Coronary artery (tissue), 2 donors: ENCODE data around the gene LRRC4C.

ENCODE experiments used
- DNase-seq: peaks from one replicate; pipeline ENCODE4 v3.0.0-alpha.2; 2017; ENCODE audit warnings: low spot score
- H3K27ac ChIP-seq, 2 donors: fragments of 200-600 bp; sonication (generic); one replicate each; pipeline ENCODE4 v1.5.1; 2016 to 2019
- H3K4me3 ChIP-seq: fragments of 200-600 bp; sonication (generic); 2 replicates; pipeline ENCODE4 v1.5.1; 2016; ENCODE audit warnings: mild to moderate bottlenecking, moderate library complexity
- TF ChIP-seq, protein P1 (sequence below): fragments of 200-600 bp; sonication (generic); IDR thresholded peaks from one replicate; pipeline ENCODE4 v1.5.1; 2019; ENCODE audit warnings: antibody characterized with exemption

LRRC4C gene

GRCh38 chr11:41301023-41301422 lies 158.4 kb downstream of the LRRC4C start:
- Histone ChIP-seq H3K27ac (no peak overlapping the region), H3K4me3 (no peak overlapping the region)
- TF ChIP-seq, protein P1, sequence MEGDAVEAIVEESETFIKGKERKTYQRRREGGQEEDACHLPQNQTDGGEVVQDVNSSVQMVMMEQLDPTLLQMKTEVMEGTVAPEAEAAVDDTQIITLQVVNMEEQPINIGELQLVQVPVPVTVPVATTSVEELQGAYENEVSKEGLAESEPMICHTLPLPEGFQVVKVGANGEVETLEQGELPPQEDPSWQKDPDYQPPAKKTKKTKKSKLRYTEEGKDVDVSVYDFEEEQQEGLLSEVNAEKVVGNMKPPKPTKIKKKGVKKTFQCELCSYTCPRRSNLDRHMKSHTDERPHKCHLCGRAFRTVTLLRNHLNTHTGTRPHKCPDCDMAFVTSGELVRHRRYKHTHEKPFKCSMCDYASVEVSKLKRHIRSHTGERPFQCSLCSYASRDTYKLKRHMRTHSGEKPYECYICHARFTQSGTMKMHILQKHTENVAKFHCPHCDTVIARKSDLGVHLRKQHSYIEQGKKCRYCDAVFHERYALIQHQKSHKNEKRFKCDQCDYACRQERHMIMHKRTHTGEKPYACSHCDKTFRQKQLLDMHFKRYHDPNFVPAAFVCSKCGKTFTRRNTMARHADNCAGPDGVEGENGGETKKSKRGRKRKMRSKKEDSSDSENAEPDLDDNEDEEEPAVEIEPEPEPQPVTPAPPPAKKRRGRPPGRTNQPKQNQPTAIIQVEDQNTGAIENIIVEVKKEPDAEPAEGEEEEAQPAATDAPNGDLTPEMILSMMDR, result no peak
- DNase-seq, result no peak

- Histone ChIP-seq H3K27ac (no peak overlapping the region), H3K4me3 (no peak overlapping the region)
- DNase-seq, result no peak
- TF ChIP-seq, protein P1, result no peak
Measured at GRCh38 chr11:41289408-41289807, 170.0 kb downstream of the LRRC4C start.

DNA sequence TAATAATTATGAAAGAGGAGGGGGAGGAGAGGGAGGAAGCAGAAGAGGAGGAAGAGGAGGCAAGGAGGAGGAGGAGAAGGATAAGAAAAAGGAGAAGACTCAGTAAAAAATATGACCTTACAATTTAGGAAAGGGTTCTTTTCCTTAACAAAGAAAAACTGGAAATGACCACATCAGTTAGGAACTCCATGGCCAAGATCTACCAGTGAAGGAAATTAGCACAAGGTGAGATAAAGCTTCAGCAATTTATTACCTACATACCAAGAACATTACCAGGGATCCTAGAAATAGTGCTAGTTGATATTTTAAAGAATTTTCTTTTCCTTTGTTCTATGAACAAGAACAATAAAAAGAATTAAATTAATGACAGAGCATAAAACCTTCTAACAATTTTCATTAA lies 172.7 kb downstream of the LRRC4C start:
- Histone ChIP-seq H3K4me3 (no peak overlapping the region), H3K27ac (no peak overlapping the region)
- no peak for DNase-seq
- TF ChIP-seq, protein P1, result no peak

DNA sequence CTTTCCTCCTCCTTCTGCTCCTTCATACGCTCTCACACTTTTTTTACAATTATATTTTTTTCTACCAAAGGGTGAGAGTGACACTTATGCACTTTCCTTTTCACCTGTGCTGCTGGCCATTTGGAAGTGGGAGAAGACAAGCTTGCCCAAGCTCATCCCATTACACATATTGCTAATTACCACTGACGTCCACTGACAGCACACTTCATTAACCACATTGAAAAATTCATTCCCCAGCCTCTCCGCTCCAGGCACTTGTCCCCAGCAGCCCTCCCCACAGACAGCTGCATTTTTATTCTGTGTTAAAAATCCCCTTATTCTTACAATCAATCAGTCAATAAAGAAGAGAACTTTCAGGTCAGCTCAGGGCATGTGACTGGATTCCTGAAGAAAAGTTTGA lies 175.1 kb downstream of the LRRC4C start:
- Histone ChIP-seq H3K27ac (no peak overlapping the region), H3K4me3 (no peak overlapping the region)
- TF ChIP-seq, protein P1, result no peak
- no peak for DNase-seq

DNA sequence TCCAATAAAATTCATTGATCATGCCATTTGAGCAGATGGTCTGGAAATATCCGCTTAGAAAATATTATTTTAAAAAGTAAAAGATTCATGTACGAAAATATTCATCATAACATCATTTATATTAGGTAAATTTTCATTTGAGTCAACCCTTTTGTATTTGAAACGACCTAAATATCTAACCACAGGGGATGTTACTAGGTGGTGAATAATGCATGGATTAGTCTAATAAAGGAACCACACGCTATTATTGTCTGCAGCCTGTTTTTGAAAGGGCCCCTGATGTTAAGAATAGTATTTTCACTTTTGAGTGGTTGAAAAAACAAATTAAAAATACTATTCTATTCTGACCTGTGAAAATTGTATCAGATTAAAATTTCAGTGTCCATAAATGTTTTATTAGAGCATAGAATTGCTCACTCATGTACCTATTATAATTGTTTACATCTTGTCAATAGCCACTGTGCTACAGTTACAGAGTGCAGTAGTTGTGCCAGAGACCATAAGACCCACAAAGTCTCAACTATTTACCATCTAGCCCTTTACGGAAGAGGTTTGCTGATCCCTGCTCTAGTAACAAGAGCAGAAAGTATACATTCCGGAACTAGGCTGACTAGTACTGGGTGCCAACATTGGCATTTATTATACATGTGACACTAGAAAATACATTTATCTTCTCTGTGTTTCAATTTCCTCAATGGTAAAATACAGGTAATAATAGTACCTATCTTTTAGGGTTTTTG lies 176.1 kb downstream of the LRRC4C start:
- Histone ChIP-seq H3K27ac (no peak overlapping the region), H3K4me3 (no peak overlapping the region)
- TF ChIP-seq, protein P1, result no peak
- DNase-seq, result no peak

DNA sequence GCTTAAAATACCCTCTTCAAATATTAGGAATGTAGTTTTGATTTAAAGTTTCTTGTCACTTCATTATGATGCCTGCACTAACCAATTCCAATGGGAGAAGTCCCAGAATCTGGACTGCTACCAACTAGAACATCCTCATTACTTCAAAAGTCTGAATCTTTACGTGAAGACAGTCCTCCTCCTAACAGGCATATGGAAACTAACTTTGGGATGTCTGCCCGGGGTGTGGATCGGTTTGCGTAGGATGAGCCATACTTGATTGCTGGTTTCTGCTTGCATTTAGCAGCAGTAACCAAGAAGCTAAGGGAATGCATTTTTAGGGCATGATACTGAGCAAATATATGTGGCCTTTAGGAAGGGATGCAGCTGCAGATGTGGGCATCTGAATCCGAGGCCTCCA lies 177.1 kb downstream of the LRRC4C start:
- DNase-seq, result no peak
- TF ChIP-seq, protein P1, result no peak
- H3K4me3 ChIP-seq, result no peak overlapping the region
- H3K27ac ChIP-seq, result no peak overlapping the region

DNA sequence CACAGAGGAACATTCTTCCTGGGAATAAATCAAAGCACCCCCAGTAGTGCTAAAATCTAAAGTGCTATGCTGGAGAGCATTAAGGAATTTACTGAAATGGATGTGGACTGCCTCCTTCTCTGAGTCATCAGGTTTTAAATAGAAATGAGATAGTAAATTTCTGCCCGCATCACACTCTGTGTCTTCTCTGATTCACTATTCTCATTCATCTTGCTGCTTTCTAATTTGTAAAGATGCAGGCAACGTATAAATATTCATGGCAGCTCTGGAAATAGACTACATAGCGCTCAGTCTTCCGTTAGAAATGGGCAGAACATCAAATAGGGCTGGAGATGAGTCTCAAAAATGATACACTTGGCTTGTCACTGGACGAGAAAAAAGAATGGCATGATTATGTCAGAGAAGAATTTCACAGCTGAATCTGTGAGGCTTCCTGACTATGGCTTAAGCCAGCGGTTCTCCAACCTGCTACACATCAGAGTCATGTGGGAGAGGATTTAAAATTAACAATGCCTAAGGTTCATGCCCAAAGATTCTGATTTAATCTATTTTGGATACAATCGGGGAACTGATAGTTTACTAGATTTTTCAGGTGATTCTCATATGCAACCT lies 178.2 kb downstream of the LRRC4C start:
- TF ChIP-seq, protein P1, result no peak
- H3K27ac ChIP-seq, result no peak overlapping the region
- no peak overlapping the region for H3K4me3 ChIP-seq
- no peak for DNase-seq
